CD14-positive monocyte (primary cell): ENCODE results near the gene FAM184A. TPM values are rescaled to one million over a fixed set of nuclear protein-coding genes. Genes with fewer than 3 reads are reported as not detected.
"Not testable (repeated sequence)": the region's sequence is repeated elsewhere in the genome, so short reads cannot be mapped to it uniquely, and the experiment has no call there.

Source experiments
- DNase-seq, 3 donors: peaks; one replicate each; pipeline ENCODE4 v3.0.0-alpha.2; 2011 to 2022
- H2AFZ ChIP-seq: 2 replicates; pipeline ENCODE4 v1.6.0; 2012; ENCODE audit warnings: mild to moderate bottlenecking, low read depth, low read length, inconsistent platforms; ENCODE audit not compliant: insufficient read depth, poor library complexity, severe bottlenecking
- H3K27ac ChIP-seq, 2 donors: 1 replicate in 1 of 2; 2 replicates in 1 of 2; pipeline ENCODE4 v1.5.1; 2012 to 2013; ENCODE audit warnings: low read length in 2 of 2, control low read depth in 1 of 2, inconsistent platforms in 1 of 2, low read depth in 1 of 2, mild to moderate bottlenecking in 1 of 2
- H3K27me3 ChIP-seq, 2 donors: one replicate each; pipeline versions ENCODE4 v1.6.0 to v1.6.1; 2011 to 2013; ENCODE audit warnings: low read length in 2 of 2; ENCODE audit not compliant: control insufficient read depth in 2 of 2, insufficient read depth in 2 of 2
- H3K36me3 ChIP-seq, 2 donors: replicated peaks in 1 of 2; 1 replicate in 1 of 2; 2 replicates in 1 of 2; pipeline versions ENCODE4 v1.5.1 to v1.6.1; 2012 to 2013; ENCODE audit warnings: low read length in 2 of 2, control low read depth in 1 of 2, inconsistent platforms in 1 of 2, mild to moderate bottlenecking in 1 of 2; ENCODE audit not compliant: insufficient read depth in 2 of 2, control insufficient read depth in 1 of 2
- H3K4me1 ChIP-seq, 2 donors: 1 replicate in 1 of 2; 2 replicates in 1 of 2; pipeline versions ENCODE4 v1.5.1 to v1.6.1; 2012 to 2013; ENCODE audit warnings: low read length in 2 of 2, control low read depth in 1 of 2, inconsistent platforms in 1 of 2, mild to moderate bottlenecking in 1 of 2, moderate library complexity in 1 of 2; ENCODE audit not compliant: insufficient read depth in 2 of 2, control insufficient read depth in 1 of 2
- H3K4me2 ChIP-seq: replicated peaks from 2 replicates; pipeline ENCODE3; 2012; ENCODE audit warnings: low read length, moderate library complexity, mild to moderate bottlenecking; ENCODE audit not compliant: poor library complexity, severe bottlenecking; ENCODE audit errors: extremely low read depth
- H3K4me3 ChIP-seq, 3 experiments: fragments of 200-600 bp in 1 of 3; sonication (generic) in 1 of 3; replicated peaks in 1 of 3; 1 replicate in 2 of 3; 2 replicates in 1 of 3; pipeline ENCODE4 v1.5.1; 2011 to 2013; ENCODE audit warnings: low read length in 3 of 3, mild to moderate bottlenecking in 3 of 3, control low read depth in 2 of 3, low read depth in 2 of 3, inconsistent platforms in 1 of 3, moderate library complexity in 1 of 3
- H3K79me2 ChIP-seq: 2 replicates; pipeline ENCODE4 v1.6.0; 2012; ENCODE audit warnings: mild to moderate bottlenecking, control low read depth, inconsistent platforms, low read length, moderate library complexity; ENCODE audit not compliant: insufficient read depth
- H3K9ac ChIP-seq: 2 replicates; pipeline ENCODE4 v1.6.0; 2017; ENCODE audit warnings: low read length, mild to moderate bottlenecking; ENCODE audit not compliant: insufficient read depth, poor library complexity, severe bottlenecking
- H3K9me3 ChIP-seq, 2 donors: replicated peaks in 1 of 2; 1 replicate in 1 of 2; 2 replicates in 1 of 2; pipeline versions ENCODE4 v1.5.1 to v1.6.1; 2012 to 2013; ENCODE audit warnings: low read length in 2 of 2, control low read depth in 1 of 2; ENCODE audit not compliant: control insufficient read depth in 1 of 2, insufficient read depth in 1 of 2
- H4K20me1 ChIP-seq: 2 replicates; pipeline ENCODE4 v1.6.0; 2012; ENCODE audit warnings: mild to moderate bottlenecking, low read length, control low read depth, moderate library complexity; ENCODE audit not compliant: insufficient read depth
- H3K27ac Mint-ChIP-seq, 7 donors: one replicate each; pipeline ENCODE4 v1.8.0; 2020; ENCODE audit warnings: mild to moderate bottlenecking in 7 of 7, mixed read lengths in 7 of 7, moderate library complexity in 6 of 7, inconsistent platforms in 2 of 7
- H3K27me3 Mint-ChIP-seq, 3 donors: one replicate each; pipeline ENCODE4 v1.8.0; 2021 to 2022; ENCODE audit warnings: low read depth in 3 of 3, mild to moderate bottlenecking in 3 of 3, mixed read lengths in 3 of 3, moderate library complexity in 3 of 3, inconsistent platforms in 1 of 3
- H3K36me3 Mint-ChIP-seq, 2 donors: one replicate each; pipeline ENCODE4 v1.8.0; 2020; ENCODE audit warnings: mixed read lengths in 2 of 2, inconsistent platforms in 1 of 2, mild to moderate bottlenecking in 1 of 2
- H3K4me1 Mint-ChIP-seq: one replicate; pipeline ENCODE4 v1.8.0; 2020; ENCODE audit warnings: mild to moderate bottlenecking, mixed read lengths
- H3K4me3 Mint-ChIP-seq, 2 donors: one replicate each; pipeline ENCODE4 v1.8.0; 2020; ENCODE audit warnings: mild to moderate bottlenecking in 2 of 2, mixed read lengths in 2 of 2, moderate library complexity in 1 of 2
- H3K9me3 Mint-ChIP-seq, 7 donors: one replicate each; pipeline ENCODE4 v1.8.0; 2020 to 2022; ENCODE audit warnings: mixed read lengths in 7 of 7, mild to moderate bottlenecking in 6 of 7, moderate library complexity in 6 of 7, inconsistent platforms in 2 of 7
- CTCF ChIP-seq: fragments of 200-600 bp; IDR thresholded peaks from one replicate; pipeline ENCODE4 v1.8.0; 2022; ENCODE audit warnings: antibody characterized with exemption, mild to moderate bottlenecking
- WGBS: methylation state at CpG from one replicate; pipeline ENCODE4 v1.1.5; 2013; ENCODE audit warnings: missing lambda C conversion rate; ENCODE audit not compliant: insufficient coverage; 5-methylcytosine and 5-hydroxymethylcytosine counted together
- intact Hi-C, 2 donors: fragments of 100-400 bp; cut with micrococcal nuclease; formaldehyde crosslinking; loops; one replicate each; pipeline versions ENCODE4 v1.15.0 to v1.15.1; 2023
- polyA plus RNA-seq, 3 donors: library from polyadenylated mRNA; depleted of rRNA in 1 of 3; unstranded in 2 of 3; stranded (reverse) in 1 of 3; fragments of 300-500 nt in 2 of 3; fragments of >200 nt in 1 of 3; fragmentation: Illumina TruSeq in 2 of 3; gene quantifications; 1 replicate in 2 of 3; 2 replicates in 1 of 3; pipeline ENCODE4 v1.2.3, GENCODE V29; 2012 to 2021

FAM184A gene
- polyA plus RNA-seq, 3 donors: not detected

DNA sequence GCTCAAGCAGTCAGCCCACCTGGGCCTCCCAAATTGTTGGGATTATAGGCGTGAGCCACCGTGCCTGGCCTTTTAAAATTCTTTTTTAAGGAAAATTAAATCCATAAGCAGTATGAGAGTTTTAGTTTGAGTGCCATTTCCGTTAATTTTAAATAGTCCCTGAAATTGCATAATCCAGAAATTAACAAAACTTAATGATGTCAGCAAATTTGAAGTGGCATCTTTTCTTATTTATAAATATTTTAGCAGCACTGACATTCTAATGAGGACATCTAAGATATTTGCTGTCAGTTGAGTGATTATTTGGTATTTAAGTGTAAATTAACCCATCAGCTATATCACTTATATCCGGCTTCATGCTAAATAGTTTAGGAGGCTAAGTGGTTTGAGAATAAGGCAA lies 42.9 kb upstream of the FAM184A start:
- H4K20me1 ChIP-seq: no peaks in the 10 kb centered on the region
- Mint-ChIP-seq H3K4me3 (no peak overlapping the region), H3K36me3 (no peaks in the 10 kb centered on the region), H3K9me3 (no peaks in the 10 kb centered on the region), H3K4me1 (peaks cover 35% of the 10 kb centered on the region), H3K27ac (peak overlapping the region in 4 of 7 donors; percentile 70 to 88 (median 80)), H3K27me3 (no peaks in the 10 kb centered on the region)
- no peak overlapping the region for H3K4me3 ChIP-seq
- intact Hi-C loops: loop anchor here in 1 of 2 donors (10.0 kb wide), 1 partner anchor 63 kb away; no protein-coding TSS in a partner anchor
- no peak for DNase-seq
- no peaks in the 10 kb centered on the region for H3K36me3 ChIP-seq
- no peak overlapping the region for H2AFZ ChIP-seq
- H3K27me3 ChIP-seq: no peaks in the 10 kb centered on the region
- H3K79me2 ChIP-seq: no peaks in the 10 kb centered on the region
- H3K4me1 ChIP-seq: peaks cover 33 to 36% of the 10 kb centered on the region in 2 donors
- TF ChIP-seq CTCF: no peak
- no peak overlapping the region for H3K9ac ChIP-seq
- WGBS: no CpG with 5 or more reads among the region's 4 CpGs
- H3K9me3 ChIP-seq: no peaks in the 10 kb centered on the region
- no peak overlapping the region for H3K4me2 ChIP-seq
- peak overlapping the region; percentile 39 to 68 for H3K27ac ChIP-seq

GRCh38 chr6:119119989-119120388 lies 41.5 kb upstream of the FAM184A start:
- no CpG with 5 or more reads among the region's 4 CpGs for WGBS
- DNase-seq: peak; percentile 77 to 89 (median 89)

GRCh38 chr6:119119062-119119461 lies 40.6 kb upstream of the FAM184A start:
- H3K4me1 ChIP-seq: peaks cover 33 to 36% of the 10 kb centered on the region in 2 donors
- not testable (repeated sequence) for H3K36me3 ChIP-seq, H3K36me3 Mint-ChIP-seq, H3K4me3 ChIP-seq, H3K4me3 Mint-ChIP-seq, H3K9ac ChIP-seq, H3K9me3 ChIP-seq, H3K4me2 ChIP-seq, H3K79me2 ChIP-seq, DNase-seq, H3K27ac ChIP-seq, H3K9me3 Mint-ChIP-seq, H3K27me3 Mint-ChIP-seq, H4K20me1 ChIP-seq, H3K27me3 ChIP-seq, H2AFZ ChIP-seq
- H3K27ac Mint-ChIP-seq: peak overlapping the region in 3 of 7 donors; percentile 12 to 74 (median 33)
- WGBS: 92% methylated on average over 7 of the region's 13 CpGs
- peaks cover 35% of the 10 kb centered on the region for H3K4me1 Mint-ChIP-seq
- intact Hi-C loops: loop anchor here in 1 of 2 donors (10.0 kb wide), 2 partner anchors 154 to 224 kb away; partner anchors contain the start of gene ASF1A

More at GRCh38 chr6:119119989-119120388, 41.5 kb upstream of the FAM184A start:
- Mint-ChIP-seq H3K4me1 (peaks cover 35% of the 10 kb centered on the region), H3K36me3 (no peaks in the 10 kb centered on the region), H3K27ac (peak overlapping the region; percentile 55 to 88 (median 74)), H3K4me3 (no peak overlapping the region), H3K27me3 (no peaks in the 10 kb centered on the region), H3K9me3 (peaks cover 0 to 1% (median 0%) of the 10 kb centered on the region in 7 donors)
- Histone ChIP-seq H3K4me3 (peak overlapping the region in 2 of 3 experiments; percentile 27 to 53), H3K79me2 (no peaks in the 10 kb centered on the region), H3K36me3 (no peaks in the 10 kb centered on the region), H3K4me2 (peak overlapping the region; percentile 62), H3K9ac (no peak overlapping the region), H3K27ac (peak overlapping the region; percentile 49 to 68), H3K27me3 (no peaks in the 10 kb centered on the region), H3K9me3 (no peaks in the 10 kb centered on the region), H2AFZ (no peak overlapping the region), H4K20me1 (no peaks in the 10 kb centered on the region), H3K4me1 (peaks cover 33 to 36% of the 10 kb centered on the region in 2 donors)
- intact Hi-C loops: loop anchor here in 1 of 2 donors (10.0 kb wide), 3 partner anchors 65 to 225 kb away; partner anchors contain the start of gene ASF1A
- TF ChIP-seq CTCF: no peak
